ENCODE measurements around the gene SUV39H2.

- no peak for TF ChIP-seq CTCF (IDR thresholded peaks at IDR 0.05)
- TF ChIP-seq POLR2AphosphoS5 (IDR thresholded peaks at IDR 0.05; ENCODE audit: insufficient read depth in 1 of 2, low read depth in 1 of 2): peak; percentile 94 to 95
- peak in 1 of 2 donors; percentile 62 for TF ChIP-seq POLR2A (IDR thresholded peaks at IDR 0.05)
These were observed 40.7 kb upstream of the SUV39H2 start, which contains the start of the genes CDNF, HSPA14 and MSANTD7 for GRCh38 chr10:14837757-14838581.

Measured in vagina (tissue), 2 donors.